Mesodermal cell (in vitro differentiated cells): ENCODE measurements around the gene TXNRD2.

Experiments
- H3K27ac ChIP-seq: 2 replicates; pipeline ENCODE4 v1.7.0; 2013; ENCODE audit warnings: mild to moderate bottlenecking, low read depth, low read length, moderate library complexity; ENCODE audit not compliant: severe bottlenecking
- H3K36me3 ChIP-seq: 2 replicates; pipeline ENCODE4 v1.7.1; 2013; ENCODE audit warnings: mild to moderate bottlenecking, low read length, moderate library complexity; ENCODE audit not compliant: control insufficient read depth, insufficient read depth
- H3K4me1 ChIP-seq: one replicate; pipeline ENCODE4 v1.7.1; 2013; ENCODE audit warnings: mild to moderate bottlenecking, low read length; ENCODE audit not compliant: insufficient read depth, control insufficient read depth, poor library complexity, severe bottlenecking
- H3K4me3 ChIP-seq: 2 replicates; pipeline ENCODE4 v1.7.0; 2013; ENCODE audit warnings: low read length, control low read depth, mild to moderate bottlenecking; ENCODE audit not compliant: insufficient read depth, poor library complexity, severe bottlenecking; ENCODE audit errors: extremely low read depth
- H3K9me3 ChIP-seq: 2 replicates; pipeline ENCODE4 v1.7.1; 2013; ENCODE audit warnings: mild to moderate bottlenecking, low read length, moderate library complexity; ENCODE audit not compliant: control insufficient read depth
- WGBS, 2 experiments: methylation state at CpG; one replicate each; pipeline ENCODE4 v1.1.5; 2013; ENCODE audit warnings: missing lambda C conversion rate in 2 of 2; ENCODE audit not compliant: insufficient coverage in 2 of 2; 5-methylcytosine and 5-hydroxymethylcytosine counted together

Gene TXNRD2

DNA sequence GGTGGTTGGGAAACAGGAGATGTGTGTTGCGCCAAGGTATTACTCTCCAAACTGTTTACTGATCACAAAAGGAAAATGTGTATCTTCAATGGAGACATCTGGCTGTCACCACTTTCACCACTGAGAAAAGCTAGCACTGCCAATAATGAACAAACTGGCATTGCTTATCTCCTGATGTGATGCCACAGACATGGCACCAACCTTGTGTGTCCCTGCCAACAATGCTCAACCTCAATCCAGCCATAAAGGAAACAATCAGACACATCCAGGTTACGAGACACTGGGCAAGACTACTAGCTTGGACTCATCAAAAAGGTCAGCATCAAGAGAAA is 115.0 kb downstream of the TXNRD2 start:
- 0% methylated on average over 1 of the region's 2 CpGs for WGBS, 2 experiments
- no peak overlapping the region for H3K27ac ChIP-seq
- peaks cover 3% of the 10 kb centered on the region for H3K9me3 ChIP-seq
- H3K4me1 ChIP-seq: no peaks in the 10 kb centered on the region
- H3K4me3 ChIP-seq: no peak overlapping the region
- H3K36me3 ChIP-seq: no peaks in the 10 kb centered on the region

DNA sequence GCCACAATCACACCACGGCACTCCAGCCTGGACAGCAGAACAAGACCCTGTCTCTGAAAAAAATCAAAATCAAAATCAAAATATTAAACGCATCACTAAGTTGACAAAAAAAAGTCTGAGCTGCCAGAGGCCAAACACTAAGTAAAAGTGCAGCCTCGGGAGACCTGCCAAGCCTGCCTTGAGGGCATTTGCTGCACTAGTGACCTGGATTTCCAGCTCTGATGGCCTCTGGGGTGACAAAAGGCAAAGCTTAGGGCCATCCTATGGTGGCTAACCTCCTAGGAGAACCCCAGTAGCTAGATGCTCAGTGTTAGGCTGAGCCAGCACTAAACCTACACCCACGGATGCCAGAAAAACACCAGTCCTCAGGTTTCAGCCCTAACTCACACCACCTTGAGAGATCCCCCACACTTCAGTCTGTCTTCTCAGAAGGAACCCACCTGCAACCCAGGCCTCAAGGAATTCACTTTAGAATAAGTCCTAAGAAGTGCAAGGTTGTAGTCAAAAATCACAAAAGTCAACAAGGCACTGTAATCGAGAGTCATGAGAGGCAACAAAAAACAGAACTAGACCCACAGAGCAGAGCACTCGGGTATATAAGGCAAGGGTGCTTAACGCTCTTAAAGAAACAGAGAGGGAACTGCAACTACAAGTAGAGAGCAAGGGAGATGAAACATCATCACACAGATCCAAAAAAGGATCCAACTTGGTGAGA is 115.6 kb downstream of the TXNRD2 start:
- no peaks in the 10 kb centered on the region for H3K4me1 ChIP-seq

More for the DNA sequence above, 115.6 kb downstream of the TXNRD2 start:
- 92 to 96% methylated on average over 4 to 5 of the region's 7 CpGs for WGBS, 2 experiments
- peaks cover 3% of the 10 kb centered on the region for H3K9me3 ChIP-seq
- H3K36me3 ChIP-seq: no peaks in the 10 kb centered on the region
- no peak overlapping the region for H3K27ac ChIP-seq
- H3K4me3 ChIP-seq: no peak overlapping the region
